ENCODE measurements around the gene ACBD4. TPM values are rescaled to one million over a fixed set of nuclear protein-coding genes. Genes with fewer than 3 reads are reported as not detected.

ACBD4 gene
- polyA plus RNA-seq, 3 donors from 2014 or later = 7.9 to 11.2 (median 10.4) TPM

DNA sequence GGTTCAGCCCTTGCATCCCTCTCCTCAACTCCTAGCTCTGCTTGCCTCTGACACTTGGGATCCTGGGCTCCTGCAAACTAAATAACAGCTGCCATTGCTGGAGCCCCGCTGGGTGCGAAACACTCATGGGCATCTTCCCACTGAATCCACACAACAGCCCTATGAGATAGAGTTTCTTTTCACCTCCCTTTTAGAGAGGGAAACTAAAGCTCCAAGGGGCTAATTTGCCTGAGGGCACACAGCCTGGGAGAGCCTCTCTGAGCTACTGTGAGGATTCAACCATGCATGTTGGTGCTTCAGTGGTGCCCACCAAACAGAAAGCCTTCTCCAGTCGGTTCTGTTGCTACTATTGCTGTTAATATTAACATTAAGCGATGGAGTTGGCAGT is 4.0 kb downstream of the ACBD4 start:
- H3K27ac Mint-ChIP-seq = no peak overlapping the region
- H3K27me3 Mint-ChIP-seq (ENCODE audit: low read depth in 3 of 3) = peaks cover 3 to 6% (median 4%) of the 10 kb centered on the region in 3 donors
- H3K36me3 Mint-ChIP-seq = peaks cover 0 to 4% (median 0%) of the 10 kb centered on the region in 3 donors
- no peaks in the 10 kb centered on the region for H3K9me3 Mint-ChIP-seq
- no peak overlapping the region for H3K4me3 Mint-ChIP-seq
- DNase-seq = no peak
- peaks cover 30 to 33% of the 10 kb centered on the region in 2 donors for H3K4me1 Mint-ChIP-seq

- no peak for DNase-seq
- peak overlapping the region in 4 of 6 donors; percentile 21 to 66 (median 51) for H3K27ac Mint-ChIP-seq
- H3K4me1 Mint-ChIP-seq = peaks cover 43% of the 10 kb centered on the region in 2 donors
- peaks cover 0 to 4% (median 0%) of the 10 kb centered on the region in 3 donors for H3K36me3 Mint-ChIP-seq
- no peaks in the 10 kb centered on the region for H3K9me3 Mint-ChIP-seq
- H3K27me3 Mint-ChIP-seq (ENCODE audit: low read depth in 3 of 3) = peaks cover 6 to 18% (median 14%) of the 10 kb centered on the region in 3 donors
- peak overlapping the region; percentile 18 to 73 (median 64) for H3K4me3 Mint-ChIP-seq
These were observed 7.7 kb downstream of the ACBD4 start for GRCh38 chr17:45143094-45143670.

DNA sequence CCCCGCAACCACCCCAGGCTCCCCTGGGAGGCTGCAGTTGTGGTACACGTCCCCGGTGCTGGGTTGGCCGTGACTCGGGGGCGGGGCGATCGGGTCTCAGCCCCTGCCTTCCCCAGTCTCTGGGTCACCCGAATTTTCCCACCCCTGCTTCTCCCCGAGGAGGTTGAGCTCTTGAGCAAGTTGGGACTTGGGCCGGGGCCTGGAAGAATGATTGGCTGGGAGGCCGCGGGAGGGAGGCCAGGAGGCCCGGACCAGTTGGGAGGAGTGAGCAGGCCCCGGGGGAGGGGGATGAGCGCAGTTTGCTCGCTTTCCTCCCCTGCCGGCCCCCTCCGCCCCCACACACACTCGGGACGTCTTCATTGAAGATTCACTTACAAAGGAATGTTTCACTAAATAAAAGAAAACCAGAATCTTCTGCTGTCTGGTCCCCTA is 8.3 kb downstream of the ACBD4 start:
- Mint-ChIP-seq H3K36me3 (peaks cover 0 to 4% (median 0%) of the 10 kb centered on the region in 3 donors), H3K4me1 (peaks cover 43 to 45% of the 10 kb centered on the region in 2 donors), H3K27me3 (ENCODE audit: low read depth in 3 of 3) (peaks cover 12 to 24% (median 20%) of the 10 kb centered on the region in 3 donors), H3K4me3 (peak overlapping the region; percentile 53 to 73 (median 64)), H3K27ac (peak overlapping the region in 3 of 6 donors; percentile 24 to 66 (median 40)), H3K9me3 (no peaks in the 10 kb centered on the region)
- DNase-seq = peak in 2 of 3 donors; percentile 15 to 20

GRCh38 chr17:45144199-45145034 is 8.9 kb downstream of the ACBD4 start:
- DNase-seq = no peak
- H3K4me3 Mint-ChIP-seq = peak overlapping the region; percentile 53 to 67 (median 61)
- peaks cover 0 to 4% (median 0%) of the 10 kb centered on the region in 3 donors for H3K36me3 Mint-ChIP-seq
- peaks cover 48 to 52% of the 10 kb centered on the region in 2 donors for H3K4me1 Mint-ChIP-seq
- peaks cover 16 to 30% (median 23%) of the 10 kb centered on the region in 3 donors for H3K27me3 Mint-ChIP-seq (ENCODE audit: low read depth in 3 of 3)
- H3K27ac Mint-ChIP-seq = peak overlapping the region in 3 of 6 donors; percentile 24 to 66 (median 28)
- no peaks in the 10 kb centered on the region for H3K9me3 Mint-ChIP-seq

DNA sequence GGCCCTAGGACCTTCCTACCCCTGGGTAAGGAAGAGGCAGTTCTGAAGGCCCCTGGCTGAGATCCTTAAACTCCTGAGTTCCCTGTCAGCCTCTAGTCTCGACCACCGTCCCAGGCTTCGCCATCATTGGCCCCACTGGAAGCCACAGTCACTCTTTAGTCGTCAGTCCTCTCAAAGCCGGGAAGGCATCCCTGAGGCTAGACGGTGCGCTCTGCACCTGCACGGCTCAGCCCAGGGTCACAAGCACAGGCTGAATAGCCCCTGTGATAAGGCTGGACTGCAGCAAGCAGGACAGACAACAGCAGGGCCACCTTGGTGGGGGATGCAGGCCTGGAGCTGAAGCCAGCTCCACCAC is 9.5 kb downstream of the ACBD4 start:
- Mint-ChIP-seq H3K4me1 (peaks cover 53 to 57% of the 10 kb centered on the region in 2 donors), H3K9me3 (no peaks in the 10 kb centered on the region), H3K4me3 (peak overlapping the region; percentile 32 to 61 (median 42)), H3K27ac (no peak overlapping the region), H3K27me3 (ENCODE audit: low read depth in 3 of 3) (peaks cover 20 to 34% (median 29%) of the 10 kb centered on the region in 3 donors), H3K36me3 (peaks cover 0 to 4% (median 0%) of the 10 kb centered on the region in 3 donors)
- DNase-seq = no peak

DNA sequence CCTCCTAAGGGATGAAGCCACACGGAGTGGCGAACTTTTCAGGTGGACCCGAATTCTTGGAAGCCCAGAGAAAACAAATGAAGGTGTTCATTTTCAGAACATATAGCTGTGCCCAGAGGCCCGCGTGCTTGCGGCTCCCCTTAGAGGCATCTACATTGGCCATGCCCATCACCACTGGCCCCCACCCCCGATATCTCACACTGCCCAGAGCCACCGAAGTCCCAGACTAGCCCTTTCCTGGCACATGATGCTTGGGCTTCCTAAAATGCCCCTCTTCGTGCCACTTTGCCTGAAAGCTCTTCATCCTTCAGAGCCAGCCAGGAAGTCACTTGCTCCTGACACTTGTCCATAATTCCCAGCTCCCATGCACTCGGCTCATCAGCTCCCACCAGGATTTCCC is 10.7 kb downstream of the ACBD4 start:
- no peaks in the 10 kb centered on the region for H3K9me3 Mint-ChIP-seq
- peaks cover 20 to 34% (median 32%) of the 10 kb centered on the region in 3 donors for H3K27me3 Mint-ChIP-seq (ENCODE audit: low read depth in 3 of 3)
- H3K4me3 Mint-ChIP-seq = peak overlapping the region; percentile 91 to 100 (median 98)
- H3K36me3 Mint-ChIP-seq = peaks cover 0 to under 1% (median 0%) of the 10 kb centered on the region in 3 donors
- H3K4me1 Mint-ChIP-seq = peaks cover 63 to 64% of the 10 kb centered on the region in 2 donors
- peak overlapping the region; percentile 7 to 100 (median 85) for H3K27ac Mint-ChIP-seq
- no peak for DNase-seq

DNA sequence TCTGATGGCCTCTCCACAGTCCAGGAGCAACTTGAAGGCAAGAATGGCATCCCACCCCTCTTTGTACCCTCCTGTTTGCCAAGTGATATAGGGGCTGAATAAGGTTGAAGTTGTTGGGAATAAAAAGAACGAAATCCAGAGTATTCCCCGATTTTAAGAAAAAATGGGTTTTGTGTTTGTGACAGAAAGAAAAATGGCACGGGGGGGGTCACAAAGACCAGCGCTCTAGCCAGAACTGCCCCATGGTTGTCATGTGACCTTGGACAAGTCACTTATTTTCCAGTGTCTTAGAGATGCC is 11.1 kb downstream of the ACBD4 start:
- H3K27ac Mint-ChIP-seq = peak overlapping the region; percentile 87 to 100 (median 99)
- H3K4me3 Mint-ChIP-seq = peak overlapping the region; percentile 91 to 100 (median 98)
- peaks cover 20 to 34% (median 32%) of the 10 kb centered on the region in 3 donors for H3K27me3 Mint-ChIP-seq (ENCODE audit: low read depth in 3 of 3)
- DNase-seq = no peak
- no peaks in the 10 kb centered on the region for H3K36me3 Mint-ChIP-seq
- H3K9me3 Mint-ChIP-seq = no peaks in the 10 kb centered on the region
- H3K4me1 Mint-ChIP-seq = peaks cover 63 to 64% of the 10 kb centered on the region in 2 donors

GRCh38 chr17:45146890-45147580 is 11.5 kb downstream of the ACBD4 start:
- H3K36me3 Mint-ChIP-seq = no peaks in the 10 kb centered on the region
- no peak for DNase-seq
- peaks cover 20 to 34% (median 32%) of the 10 kb centered on the region in 3 donors for H3K27me3 Mint-ChIP-seq (ENCODE audit: low read depth in 3 of 3)
- peaks cover 64 to 65% of the 10 kb centered on the region in 2 donors for H3K4me1 Mint-ChIP-seq
- no peaks in the 10 kb centered on the region for H3K9me3 Mint-ChIP-seq
- peak overlapping the region; percentile 99 to 100 (median 100) for H3K27ac Mint-ChIP-seq
- peak overlapping the region; percentile 91 to 100 (median 98) for H3K4me3 Mint-ChIP-seq

GRCh38 chr17:45147581-45148182 is 12.2 kb downstream of the ACBD4 start:
- Mint-ChIP-seq H3K9me3 (no peaks in the 10 kb centered on the region), H3K4me3 (peak overlapping the region; percentile 91 to 100 (median 98))
- peak; percentile 78 to 86 (median 86) for DNase-seq

DNA sequence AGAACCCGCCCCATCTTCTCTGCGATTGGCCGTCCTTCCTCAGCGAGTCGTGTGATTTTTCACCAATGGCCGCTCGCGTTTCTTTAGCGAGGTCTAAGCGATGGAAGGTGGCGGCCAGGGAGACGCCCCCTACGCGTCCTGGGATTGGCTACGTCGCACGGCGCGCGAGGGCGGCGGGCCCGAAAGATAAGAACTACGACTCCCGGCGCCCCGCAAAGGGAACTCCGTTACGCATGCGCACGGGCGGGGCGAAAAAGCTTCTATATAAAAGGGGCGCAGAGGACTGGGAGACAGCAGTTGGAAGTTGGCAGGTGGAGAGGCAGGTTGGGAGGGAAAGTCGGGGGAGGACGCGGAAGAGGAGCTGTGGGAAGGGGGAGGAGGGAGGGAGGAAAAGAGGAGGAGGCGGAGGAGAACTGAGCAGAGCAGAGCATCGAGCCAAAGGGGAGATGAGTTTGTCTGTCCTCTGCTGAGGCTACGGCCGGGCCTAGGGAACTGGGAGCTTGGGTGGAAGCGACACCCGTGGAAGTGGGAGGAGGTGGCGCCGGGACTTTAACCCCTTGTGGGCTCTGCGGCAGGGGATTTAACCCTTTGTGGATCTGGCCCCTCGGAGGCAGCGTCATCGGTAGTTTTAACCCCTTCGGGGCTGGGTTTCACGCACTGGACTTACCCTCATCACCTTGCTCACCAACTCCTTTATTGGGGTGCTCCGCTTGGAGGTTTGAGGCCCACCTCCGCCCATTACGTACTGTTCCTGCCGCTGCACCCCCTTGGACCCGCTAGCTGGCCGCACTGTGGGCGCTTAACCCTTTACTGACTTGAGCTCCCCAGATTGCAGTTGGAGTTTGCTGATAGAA is 12.9 kb downstream of the ACBD4 start, which contains the start of gene HEXIM1:
TSS of gene HEXIM1 (plus strand) at position 293 of the 854 bp plus-strand sequence. CDS start 716 bp downstream, outside the sequence.
- peak within 1 kb of the TSS; percentile 99 to 100 (median 100) for H3K27ac Mint-ChIP-seq
- no peaks in the 10 kb centered on the region for H3K36me3 Mint-ChIP-seq
- DNase-seq = peak; percentile 99 to 100 (median 100)
- H3K9me3 Mint-ChIP-seq = no peaks in the 10 kb centered on the region
- peak within 1 kb of the TSS; percentile 91 to 100 (median 98) for H3K4me3 Mint-ChIP-seq
- peaks cover 60 to 67% of the 10 kb centered on the region in 2 donors for H3K4me1 Mint-ChIP-seq
- H3K27me3 Mint-ChIP-seq (ENCODE audit: low read depth in 3 of 3) = peaks cover 20 to 34% (median 32%) of the 10 kb centered on the region in 3 donors

More at GRCh38 chr17:45147581-45148182, 12.2 kb downstream of the ACBD4 start:
- Mint-ChIP-seq H3K4me1 (peaks cover 65 to 67% of the 10 kb centered on the region in 2 donors), H3K36me3 (no peaks in the 10 kb centered on the region), H3K27me3 (ENCODE audit: low read depth in 3 of 3) (peaks cover 20 to 34% (median 32%) of the 10 kb centered on the region in 3 donors), H3K27ac (peak overlapping the region; percentile 99 to 100 (median 100))

GRCh38 chr17:45149037-45149668 is 13.7 kb downstream of the ACBD4 start:
- peaks cover 54 to 67% of the 10 kb centered on the region in 2 donors for H3K4me1 Mint-ChIP-seq
- peak overlapping the region; percentile 91 to 100 (median 98) for H3K4me3 Mint-ChIP-seq
- H3K36me3 Mint-ChIP-seq = no peaks in the 10 kb centered on the region
- peak overlapping the region; percentile 99 to 100 (median 100) for H3K27ac Mint-ChIP-seq
- no peaks in the 10 kb centered on the region for H3K9me3 Mint-ChIP-seq
- H3K27me3 Mint-ChIP-seq (ENCODE audit: low read depth in 3 of 3) = peaks cover 20 to 34% (median 32%) of the 10 kb centered on the region in 3 donors
- DNase-seq = peak; percentile 73 to 76 (median 73)

Measured in immature natural killer cell (primary cell).